HG02884 (cell line): Measurements from ENCODE around the gene ERC2.

ENCODE experiments used
- ATAC-seq: cut with Tn5 transposase; IDR thresholded peaks from one replicate; pipeline ENCODE4 v1.9.1; 2021; ENCODE audit warnings: mild to moderate bottlenecking, moderate library complexity; ENCODE audit not compliant: unreplicated experiment

ERC2 gene

DNA sequence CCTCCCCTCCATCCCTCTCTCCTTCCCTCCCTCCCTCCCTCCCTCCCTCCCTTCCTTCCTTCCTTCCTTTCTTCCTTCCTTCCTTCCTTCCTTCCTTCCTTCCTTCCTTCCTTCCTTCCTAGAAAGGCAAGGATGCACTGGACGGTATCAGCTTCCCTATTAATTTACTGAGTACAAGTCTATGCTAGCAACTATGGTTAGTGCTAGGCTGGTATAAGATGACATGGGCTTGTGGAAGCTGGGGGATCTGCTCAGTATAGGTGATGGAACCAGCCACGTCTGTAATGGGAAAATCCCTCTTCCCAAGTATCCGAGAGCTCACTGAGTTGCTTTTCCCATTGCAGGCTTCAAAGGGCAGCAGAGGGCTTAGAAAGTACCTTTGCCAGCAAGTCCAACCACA, 884.8 kb downstream of the ERC2 start:
- no peak for ATAC-seq

DNA sequence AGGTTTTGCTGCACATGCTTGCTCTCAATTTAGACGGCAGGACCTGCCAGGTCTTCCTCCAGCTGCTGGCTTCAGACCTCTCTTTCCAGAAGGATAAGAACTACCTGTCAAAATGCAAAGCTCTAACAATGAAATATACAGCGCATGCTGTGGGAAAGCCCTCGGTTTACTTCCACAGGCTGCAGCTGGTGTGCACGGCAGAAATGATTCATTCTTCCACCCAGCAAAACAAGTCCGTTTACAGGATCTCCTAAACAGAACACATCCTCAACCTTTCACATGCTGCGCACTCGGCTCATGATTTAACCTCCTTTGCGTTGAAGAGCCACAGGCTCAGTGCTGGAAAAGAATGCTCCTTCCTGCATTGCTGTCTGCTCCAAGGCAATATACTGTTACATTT, 888.8 kb downstream of the ERC2 start:
- no peak for ATAC-seq

DNA sequence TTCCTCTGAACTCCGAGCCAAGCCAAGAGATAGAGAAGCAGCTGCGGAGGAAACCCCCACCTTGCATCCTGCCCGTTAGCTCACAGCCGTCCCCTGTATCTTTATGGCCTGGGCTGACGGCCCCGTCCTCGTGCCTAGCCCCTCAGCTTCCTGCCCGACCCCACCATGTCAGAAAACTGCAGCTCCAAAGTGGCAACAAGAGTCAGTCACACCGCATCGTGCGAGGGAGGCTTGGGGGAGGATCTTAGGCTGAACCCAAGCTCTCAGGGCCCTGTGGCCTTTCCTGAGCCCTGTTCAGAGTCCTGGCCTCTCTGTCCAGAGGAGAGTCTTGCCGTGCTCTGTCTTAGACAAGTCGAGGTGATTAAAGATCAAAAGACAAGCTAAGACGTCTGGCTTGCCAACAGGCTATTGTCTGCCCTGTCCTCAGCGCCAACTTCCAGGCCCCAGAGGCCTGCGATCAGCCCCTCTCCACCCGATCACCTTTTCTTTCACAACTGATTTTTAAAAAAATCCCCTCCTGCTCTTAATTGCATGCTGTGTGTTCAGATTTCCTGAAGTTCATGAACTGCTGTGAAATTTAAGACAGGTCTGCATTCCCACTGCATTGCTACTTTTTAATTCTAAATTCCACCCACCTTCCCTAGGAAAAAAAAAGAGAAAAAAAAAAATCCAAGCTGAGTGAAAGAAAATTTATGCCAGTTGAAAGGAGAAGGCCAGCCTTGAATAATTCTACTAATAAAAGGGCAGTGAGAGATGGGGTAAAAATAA, 891.5 kb downstream of the ERC2 start:
- no peak for ATAC-seq

DNA sequence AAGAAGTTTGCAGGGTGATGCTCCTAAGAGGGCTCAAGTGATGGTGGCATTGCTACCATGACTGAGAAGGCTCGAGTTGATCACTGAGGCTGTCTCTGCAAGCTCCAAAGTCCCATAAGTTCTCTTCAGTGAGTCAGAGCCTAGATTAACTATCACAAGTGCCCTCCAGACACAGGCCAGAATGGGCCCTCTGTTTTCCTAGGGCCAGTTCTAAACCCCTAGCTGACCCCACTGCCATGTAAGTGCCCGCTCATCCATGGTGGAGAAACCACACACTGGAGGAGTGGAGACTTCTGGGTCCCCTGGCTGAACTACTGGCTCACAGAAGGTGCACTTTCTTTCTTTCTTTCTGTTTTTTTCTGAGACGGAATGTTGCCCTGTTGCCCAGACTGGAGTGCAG, 893.6 kb downstream of the ERC2 start:
- no peak for ATAC-seq

DNA sequence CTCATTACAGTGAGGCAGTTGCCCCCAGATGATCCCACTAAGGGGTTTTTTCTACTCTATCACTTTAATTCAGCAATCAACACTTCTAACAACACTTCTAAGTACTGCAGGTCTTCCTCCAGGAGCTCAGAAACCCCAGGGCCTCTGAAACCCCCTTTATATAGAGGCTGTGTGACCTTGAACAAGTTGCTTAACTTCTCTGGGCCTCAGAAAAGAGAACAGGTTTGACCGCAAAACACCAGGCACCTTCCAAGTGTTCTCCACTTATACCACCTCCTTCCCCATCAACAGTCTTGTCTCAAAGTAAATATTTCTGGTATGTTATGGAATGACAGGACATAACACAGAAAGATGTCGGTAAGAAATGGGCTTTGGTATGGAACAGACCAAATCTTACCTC, 895.5 kb downstream of the ERC2 start:
- no peak for ATAC-seq

DNA sequence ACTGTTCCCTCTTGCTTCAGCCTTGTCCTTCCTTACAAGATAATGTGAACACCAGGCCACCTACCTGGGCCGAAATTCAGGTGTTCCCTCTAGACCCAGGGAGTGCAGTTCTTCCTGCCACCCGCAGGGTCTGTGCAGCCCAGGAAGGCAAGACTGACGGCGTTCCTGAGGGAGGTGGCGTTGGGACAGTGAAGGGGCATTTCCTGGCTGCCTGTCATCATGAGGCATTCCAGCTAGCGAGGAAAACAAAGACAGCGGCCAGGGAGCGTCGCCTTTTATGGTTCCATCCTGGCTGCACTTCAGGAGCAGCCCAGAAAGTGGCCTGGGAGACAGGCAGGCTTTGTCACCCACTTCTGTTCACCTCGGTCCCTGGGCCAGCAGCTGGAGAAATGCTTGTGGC, 896.4 kb downstream of the ERC2 start:
- no peak for ATAC-seq

DNA sequence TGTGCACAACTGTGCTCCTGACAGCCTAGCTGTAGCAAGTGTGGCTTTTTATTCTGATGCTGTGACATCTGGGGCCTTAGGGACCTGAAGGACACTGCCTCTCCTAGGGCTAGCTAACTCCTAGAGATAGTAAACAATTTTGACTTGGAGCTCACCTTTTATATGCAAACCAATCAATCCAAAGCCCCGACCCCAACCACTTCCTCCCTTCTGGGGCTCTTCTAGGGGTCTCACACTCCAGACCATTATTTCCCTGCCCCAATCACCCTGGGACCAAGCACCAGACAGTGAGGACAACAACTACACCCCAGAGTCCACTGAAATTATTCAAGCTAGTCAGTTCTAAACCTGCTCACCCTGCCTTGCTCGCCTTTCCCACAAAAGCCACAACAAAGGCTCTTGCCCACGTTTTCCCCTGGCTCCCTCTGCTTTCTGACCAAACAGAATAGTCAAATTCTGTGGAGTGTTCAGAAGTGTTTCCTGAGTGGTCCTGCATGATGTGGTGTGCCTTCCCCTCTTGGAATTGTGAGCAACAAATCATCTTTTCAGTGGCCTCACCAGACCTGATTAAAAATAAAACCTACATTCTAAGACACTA, 897.0 kb downstream of the ERC2 start:
- no peak for ATAC-seq

DNA sequence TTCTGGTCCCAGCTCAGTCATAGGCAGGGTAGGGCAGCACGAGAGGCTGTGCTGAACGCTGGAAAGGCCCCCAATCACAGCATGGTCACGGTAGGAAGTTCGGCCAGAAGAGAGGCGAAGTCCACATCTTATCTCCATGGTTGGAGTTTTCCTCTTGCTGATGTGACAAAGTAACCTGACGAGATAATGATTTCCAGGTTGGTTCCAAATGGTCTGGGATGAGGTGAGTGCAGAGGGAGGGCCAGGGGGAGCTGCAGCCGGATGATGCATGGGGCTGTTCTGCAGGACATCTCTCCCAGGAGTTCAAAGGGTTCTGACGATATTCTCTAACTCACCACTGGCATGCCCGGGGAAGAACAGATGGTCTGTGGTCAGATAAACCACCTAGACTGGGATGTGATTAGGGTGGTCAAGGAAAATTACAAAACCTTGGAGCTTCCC, 898.0 kb downstream of the ERC2 start:
- no peak for ATAC-seq

DNA sequence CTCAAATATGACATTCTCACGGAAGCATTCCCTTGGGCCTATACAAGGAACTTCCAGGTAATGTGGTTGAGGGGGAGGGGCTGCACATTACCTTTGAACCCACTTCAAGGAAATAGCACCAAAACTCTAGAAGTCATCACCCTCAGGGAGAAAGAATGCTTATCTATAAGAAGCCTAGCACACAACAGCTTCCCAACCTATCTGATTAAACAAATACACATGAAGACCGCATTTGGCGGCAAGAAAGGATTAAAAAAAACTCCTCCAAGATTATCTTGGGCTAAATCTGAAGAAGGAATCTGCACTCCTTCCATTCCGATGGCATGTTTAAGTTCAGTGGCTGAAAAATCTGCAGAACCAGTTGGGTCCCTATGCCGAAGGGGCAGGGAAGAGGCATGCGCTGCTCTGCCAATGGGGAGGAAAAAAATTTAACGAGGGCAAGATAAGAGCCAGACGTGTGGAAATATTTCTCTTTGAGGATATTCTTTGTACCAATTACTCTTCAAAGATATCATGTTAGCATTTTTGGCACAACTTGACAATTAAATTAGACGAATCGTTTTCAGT, 899.2 kb downstream of the ERC2 start:
- no peak for ATAC-seq

DNA sequence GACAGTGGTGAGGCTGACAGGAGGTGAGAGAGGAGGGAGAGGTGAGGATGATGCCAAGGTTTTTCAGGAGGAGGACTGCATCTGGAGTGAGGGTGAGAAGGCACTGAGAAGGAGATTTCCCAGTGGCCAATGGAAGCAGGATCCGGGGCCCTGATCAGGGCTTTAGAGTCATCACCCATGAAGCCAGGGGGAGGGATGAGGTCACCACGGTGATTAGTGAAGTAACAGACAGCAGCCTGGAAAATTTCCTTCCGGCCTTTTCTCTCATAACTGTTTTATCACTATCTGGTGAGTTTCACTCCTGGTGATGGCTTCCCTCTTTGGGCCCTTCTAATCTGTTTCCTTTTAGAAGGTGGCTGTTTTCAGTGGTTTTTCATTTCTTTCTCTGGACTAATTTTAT, 900.7 kb downstream of the ERC2 start:
- ATAC-seq = no peak

DNA sequence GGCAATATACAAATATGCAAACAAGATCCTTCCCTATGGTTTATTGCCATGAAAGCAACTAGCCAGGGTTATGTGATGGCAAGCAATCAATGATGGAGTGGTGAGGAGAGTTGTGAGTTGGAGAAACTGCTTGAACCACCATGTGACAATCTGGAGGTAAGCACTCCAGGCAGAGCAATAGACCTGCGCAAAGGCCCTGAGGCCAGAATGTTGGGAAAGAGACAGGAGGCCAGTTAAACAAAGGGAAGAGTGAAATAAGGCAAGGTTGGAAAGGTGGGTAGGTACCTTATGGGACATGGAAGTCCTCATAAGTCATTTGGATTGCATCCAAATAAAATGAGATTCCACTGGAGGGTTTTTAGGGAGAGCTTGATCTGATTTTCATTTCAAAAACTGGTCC, 901.1 kb downstream of the ERC2 start:
- no peak for ATAC-seq

DNA sequence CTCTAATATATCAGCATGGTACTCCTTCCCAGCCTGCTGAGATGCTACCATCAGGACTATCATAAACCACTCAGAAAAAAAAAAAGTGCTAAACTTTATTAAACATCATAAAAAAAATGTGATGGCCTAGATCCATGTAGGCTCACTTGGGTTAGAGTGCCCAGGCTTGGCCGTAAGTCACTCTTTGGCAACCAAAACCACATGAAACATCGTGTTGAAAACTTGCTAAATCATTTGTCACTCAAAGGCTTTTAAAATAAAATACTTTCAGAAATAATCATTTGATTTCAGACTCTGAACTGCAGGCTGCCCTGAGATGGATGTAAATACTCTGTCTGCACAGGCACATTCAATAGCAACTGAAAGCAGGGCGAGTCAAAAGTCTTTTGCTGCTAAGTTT, 902.7 kb downstream of the ERC2 start:
- no peak for ATAC-seq

DNA sequence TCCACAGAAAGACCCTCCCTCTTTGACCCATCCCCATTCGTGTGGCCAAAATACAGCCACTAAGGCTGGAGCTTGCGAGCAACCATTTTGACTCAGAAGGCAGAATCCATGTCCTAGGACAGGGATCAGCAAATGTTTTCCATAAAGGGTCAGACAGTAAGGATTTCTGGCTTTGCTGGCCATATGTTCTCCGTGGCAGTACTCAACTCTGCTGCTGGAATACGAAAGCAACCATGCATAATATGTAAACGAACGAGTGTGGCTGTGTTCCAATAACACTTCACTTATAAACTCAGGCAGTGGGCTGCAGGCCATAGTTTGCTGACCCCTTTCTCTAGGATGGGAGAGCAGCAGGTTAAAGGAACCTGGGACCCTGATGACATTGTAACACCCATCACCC, 903.5 kb downstream of the ERC2 start:
- ATAC-seq = no peak

DNA sequence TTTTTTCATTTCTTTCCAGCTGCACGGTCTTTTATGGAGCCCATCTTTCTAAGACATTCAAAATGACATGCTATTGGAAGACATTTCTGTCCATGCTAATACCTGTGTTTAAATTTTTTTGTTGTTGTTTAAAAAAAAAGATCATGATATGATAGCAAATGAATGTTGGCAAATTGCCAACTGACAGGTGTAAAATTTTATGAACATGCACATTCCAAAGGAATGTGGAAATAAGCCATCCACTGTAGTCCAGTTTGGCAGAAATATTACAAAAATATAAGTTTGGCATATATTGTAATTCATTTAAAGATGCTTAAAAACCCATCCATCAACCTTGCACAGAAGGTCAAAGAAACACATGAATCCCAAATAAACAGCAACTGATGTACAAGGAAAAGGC, 905.6 kb downstream of the ERC2 start:
- ATAC-seq = no peak

DNA sequence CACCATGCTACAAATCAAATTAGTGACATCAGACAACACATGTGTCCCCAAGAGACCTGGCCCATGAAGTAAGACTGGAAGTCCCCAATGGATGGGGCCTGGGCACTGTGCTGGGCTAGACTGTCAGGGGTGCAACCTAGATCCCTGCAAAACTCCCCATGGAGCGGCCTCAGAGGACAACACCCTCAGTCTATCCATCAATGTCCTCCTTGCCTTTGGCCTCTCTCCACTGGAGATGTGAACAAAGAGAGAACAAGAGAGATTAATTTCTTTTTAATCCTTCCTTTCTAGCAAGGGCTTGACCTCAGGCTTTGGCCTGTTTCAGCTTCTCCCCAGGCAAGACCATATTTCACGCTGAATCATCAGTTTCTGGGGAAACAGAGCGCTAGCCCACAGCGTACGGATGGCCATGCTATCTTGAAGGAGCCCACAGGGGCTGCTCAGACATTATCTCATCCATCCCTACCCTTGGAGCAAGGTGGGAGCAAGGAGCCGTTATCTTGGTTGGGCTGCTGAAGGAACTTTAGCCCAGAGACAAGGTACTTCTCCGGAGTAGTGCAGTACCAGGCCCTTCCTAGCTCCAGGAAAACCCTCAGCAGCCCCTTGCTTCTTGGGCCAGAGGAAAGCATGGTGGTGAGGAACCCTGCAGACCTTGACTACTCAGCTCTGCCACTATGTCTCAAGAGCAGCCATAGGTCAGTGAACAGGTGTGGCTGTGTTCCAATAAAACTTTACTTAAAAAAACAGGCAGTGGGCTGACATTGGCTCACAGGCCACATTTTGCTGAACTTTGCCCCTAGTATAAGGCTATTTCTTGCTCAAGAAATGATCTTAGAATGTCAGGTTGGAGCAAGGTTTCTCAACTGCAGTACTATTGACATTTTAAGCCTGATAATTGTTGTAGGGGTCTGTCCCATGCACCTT, 908.5 kb downstream of the ERC2 start:
- no peak for ATAC-seq

DNA sequence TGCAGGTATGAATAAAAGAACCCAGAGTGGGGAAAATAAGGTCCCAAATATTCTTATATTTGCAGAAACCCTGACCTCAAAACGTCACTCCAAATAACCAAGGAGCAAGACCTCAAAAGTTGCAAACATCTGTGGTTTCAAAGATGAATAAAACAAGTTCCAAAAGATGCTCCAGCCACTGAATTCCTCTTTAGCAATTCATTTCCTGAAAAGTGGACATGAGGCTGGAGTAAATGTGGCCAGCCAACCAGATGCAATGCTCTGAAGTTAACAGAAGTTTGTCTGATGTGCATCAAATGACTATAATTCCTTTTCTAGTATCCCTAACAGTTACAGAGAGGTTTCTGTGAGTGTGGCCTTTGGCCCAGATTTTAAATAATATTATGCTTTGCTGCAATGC, 910.0 kb downstream of the ERC2 start:
- no peak for ATAC-seq

DNA sequence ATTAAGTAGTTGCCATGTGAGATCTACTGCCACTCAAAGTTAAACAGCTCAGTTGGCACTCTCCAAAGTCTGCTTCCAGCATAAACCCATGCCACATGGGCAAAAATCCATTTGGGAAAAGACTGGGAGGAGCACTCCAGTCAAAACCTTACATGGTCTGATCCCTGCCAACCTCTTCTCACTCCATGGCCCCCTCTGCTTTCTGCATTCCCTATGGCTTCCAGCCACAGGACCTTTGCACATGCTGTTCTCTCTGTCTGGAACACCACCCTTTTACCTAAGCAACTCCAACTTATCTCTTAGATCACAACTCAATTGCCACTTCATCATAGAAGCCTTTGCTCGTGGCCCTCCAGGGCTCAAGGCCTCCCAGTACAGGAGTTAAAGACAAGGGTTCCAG, 910.7 kb downstream of the ERC2 start:
- no peak for ATAC-seq

DNA sequence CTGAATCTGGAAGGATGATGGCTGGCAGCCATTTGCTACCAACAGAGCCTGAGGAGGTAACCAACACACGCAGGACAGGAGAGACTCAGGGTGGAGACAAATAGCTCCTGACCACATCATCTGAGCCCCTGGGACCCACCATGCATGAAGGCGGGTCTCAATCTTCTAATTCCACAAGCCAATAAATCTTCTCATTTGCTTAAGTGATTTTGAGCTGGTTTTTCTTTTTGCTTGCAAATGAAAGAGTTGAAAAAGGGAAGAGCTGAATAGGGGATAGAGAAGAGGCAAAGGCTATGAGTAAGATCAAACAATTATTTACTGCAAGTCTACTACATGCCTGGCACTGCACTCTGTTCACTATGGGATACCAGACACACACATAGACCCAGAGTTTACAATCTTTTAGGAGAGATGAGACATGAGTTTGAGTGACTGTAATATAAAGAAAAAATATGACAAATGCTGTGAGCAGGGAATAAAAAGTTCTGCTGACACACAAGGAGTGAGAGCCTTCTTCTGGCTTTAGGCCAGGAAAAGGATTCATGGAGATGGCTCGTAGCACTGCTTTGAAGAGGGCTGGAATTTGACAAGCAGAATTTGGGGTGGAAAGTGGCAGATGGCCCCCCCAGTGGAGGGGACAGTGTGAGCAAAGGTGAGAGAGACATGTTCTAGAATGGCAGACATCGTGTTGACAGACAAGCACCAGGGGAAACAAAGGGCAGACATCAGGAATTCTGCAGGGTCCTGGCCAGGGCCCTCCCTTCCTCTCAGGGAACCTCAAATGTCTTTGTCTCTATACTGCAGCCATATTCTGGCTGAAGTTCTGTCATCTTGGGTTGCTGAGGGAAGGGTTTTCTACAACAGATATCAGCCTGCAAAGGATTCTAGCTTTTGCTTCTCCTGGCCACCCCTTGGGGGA, 911.4 kb downstream of the ERC2 start:
- no peak for ATAC-seq

DNA sequence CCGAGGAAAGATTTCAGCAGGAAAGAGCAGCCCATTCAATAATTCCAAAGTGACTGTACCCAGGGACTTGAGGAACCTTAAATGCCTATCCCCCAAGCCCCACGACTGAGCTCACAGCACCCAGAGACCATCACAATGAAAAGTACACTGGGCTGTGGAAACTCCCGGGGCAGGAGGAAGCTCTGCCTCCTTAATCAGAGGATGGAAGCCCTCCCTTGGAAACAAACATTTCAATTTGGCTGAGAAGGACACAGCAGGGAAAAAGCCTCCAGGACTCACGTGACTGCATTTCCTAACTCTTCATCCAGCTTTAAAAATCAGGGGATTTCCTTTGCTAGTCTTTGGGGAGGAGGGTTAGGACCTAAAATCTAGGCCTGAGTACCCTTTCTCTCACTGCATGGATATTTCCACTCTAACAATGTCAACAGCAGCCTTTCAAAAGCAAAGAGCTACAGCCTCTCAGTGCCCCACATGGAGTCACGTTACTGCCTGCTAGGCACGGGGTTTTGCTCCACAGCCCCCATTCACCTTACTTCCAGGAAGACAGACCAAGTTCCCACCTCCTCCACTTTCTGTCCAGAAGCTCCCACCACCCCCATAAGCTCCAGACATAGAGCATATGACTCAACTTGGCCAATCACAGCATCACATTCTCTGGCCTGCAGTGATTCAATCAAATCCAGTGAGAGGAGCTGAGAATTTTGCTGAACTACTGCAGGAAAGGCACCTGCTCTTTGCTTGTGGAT, 912.2 kb downstream of the ERC2 start:
- no peak for ATAC-seq
